ENCODE results near the gene IGLL5.
A peak's percentile ranks its signal among the peaks of the same experiment; 100 is the strongest.

The IGLL5 gene

GRCh38 chr22:22941831-22942510 lies 54.4 kb downstream of the IGLL5 start:
- peak; percentile 26 for DNase-seq

DNA sequence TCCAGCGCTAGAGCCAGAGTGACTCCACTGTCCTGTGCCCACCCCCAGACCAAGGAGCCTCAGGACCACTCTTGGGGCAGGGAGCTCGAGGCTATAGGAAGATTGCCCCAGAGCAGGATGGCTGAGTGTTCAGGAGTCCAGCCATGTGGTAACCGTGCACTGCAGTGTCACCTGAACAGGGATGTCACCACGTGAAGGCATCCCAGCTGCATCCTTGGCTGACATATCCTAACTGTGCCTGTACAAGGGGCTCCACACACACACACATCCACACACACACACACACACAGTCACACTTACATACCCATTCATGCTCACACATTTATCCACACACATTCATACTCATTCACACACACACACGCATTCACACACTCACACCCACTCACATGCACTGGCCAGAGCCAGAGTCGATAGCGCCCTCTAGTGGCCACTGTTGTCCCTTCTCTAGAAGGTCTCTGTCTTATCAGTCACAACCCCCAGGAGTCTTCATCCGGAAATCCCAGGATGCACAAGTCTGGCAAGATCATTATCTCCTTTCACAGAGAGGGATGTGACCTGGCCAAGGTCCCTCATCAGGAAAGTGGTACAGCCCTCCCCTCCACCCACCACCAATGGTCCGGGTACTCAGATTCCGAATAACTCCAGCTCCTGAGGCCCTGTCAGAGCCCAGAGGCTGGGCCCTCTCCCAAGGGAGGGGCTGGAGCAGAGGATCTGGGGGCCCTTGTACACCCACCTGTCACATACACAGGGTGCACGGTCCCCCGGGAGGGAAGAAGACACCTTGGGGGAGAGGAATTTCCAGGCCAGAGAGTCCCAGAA lies 55.1 kb downstream of the IGLL5 start:
- peak; percentile 77 for DNase-seq

GRCh38 chr22:22943521-22944267 lies 56.1 kb downstream of the IGLL5 start:
- peak; percentile 5 for DNase-seq

DNA sequence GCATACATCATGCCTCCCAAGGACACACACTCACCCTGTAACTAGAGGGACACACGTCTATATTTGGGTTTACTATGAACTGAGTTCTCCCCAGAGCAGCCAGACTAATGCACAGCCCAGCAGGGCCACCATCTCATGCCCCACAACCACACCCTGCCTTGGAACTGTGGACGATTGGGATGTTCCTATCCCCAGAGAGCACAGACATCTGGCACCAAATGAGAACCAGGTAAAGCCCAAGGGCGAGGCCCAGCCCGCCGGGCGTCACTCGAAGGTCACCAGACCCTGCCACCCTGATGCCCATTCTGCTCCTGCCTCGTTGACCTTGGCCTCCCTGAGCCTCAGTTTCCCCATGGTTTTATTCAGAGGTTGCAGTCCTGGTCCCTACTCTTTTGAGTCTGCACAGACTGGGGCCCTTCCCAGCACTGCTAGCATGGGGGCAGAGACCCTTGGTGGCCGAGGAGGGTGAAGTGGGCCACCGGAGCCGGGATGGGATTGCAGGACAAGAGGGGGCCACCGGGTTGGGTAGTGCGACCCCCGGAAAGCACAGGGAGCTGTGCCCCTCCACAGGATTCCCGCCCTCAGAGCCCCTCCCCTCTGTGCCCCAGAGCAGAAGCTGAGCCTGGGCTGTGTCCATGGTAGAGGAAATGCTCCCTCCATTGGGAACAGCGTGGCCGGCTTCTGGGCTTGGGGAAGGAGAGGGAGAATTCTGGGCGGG lies 56.8 kb downstream of the IGLL5 start:
- DNase-seq, result peak; percentile 15

DNA sequence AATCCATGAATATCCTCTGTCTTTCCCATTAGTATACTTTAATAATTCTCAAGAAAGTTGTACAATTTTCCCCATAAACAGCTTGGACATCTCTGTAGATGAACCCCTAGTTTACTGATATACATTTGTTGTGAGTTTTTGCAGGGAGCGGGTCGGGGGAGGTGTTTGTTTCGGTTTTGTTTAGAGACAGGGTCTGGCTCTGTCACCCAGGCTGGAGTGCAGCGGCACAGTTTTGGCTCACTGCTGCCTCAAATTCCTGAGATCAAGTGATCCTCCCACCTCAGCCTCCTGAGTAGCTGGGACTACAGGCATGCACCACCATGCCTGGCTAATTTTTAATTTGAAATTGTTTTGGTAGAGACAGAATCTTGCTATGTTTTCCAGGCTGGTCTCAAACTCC lies 57.6 kb downstream of the IGLL5 start:
- no peak for DNase-seq

Measured in activated CD4-positive, CD25-positive, alpha-beta regulatory T cell treated with anti-CD3 and anti-CD28 coated beads, Interleukin-2, amount 50 U/mL, for 72 hours (primary cell).